Liver (tissue), 3 donors: Measurements from ENCODE around the gene MEIS2.

Experiments used
- MAX ChIP-seq: IDR thresholded peaks from 2 replicates; pipeline ENCODE4 v1.6.1; 2016; ENCODE audit warnings: antibody characterized with exemption
- SP1 ChIP-seq: IDR thresholded peaks from 2 replicates; pipeline ENCODE4 v1.6.1; 2018; ENCODE audit warnings: antibody characterized with exemption, mild to moderate bottlenecking
- TAF1 ChIP-seq: conservative IDR thresholded peaks from 2 replicates; pipeline ENCODE4 v1.6.1; 2016; ENCODE audit warnings: antibody characterized with exemption, mild to moderate bottlenecking
- TF ChIP-seq, protein P1 (sequence below): fragments of 150-350 bp; IDR thresholded peaks from 2 replicates; pipeline ENCODE4 v1.5.1; 2017; ENCODE audit warnings: improper control_type of control experiment, low read depth, low read length; ENCODE audit not compliant: missing input control
- TF ChIP-seq, protein P2 (sequence below): IDR thresholded peaks from 2 replicates; pipeline ENCODE4 v1.6.1; 2016; ENCODE audit warnings: antibody characterized with exemption, mild to moderate bottlenecking
- TF ChIP-seq, protein P3 (sequence below): IDR thresholded peaks from 2 replicates; pipeline ENCODE4 v1.6.1; 2016; ENCODE audit warnings: antibody characterized with exemption
- TF ChIP-seq, protein P4 (sequence below): IDR thresholded peaks from 2 replicates; pipeline ENCODE4 v1.6.1; 2016; ENCODE audit warnings: antibody characterized with exemption
- donor health status: healthy.
- donor health status: healthy.

DNA sequence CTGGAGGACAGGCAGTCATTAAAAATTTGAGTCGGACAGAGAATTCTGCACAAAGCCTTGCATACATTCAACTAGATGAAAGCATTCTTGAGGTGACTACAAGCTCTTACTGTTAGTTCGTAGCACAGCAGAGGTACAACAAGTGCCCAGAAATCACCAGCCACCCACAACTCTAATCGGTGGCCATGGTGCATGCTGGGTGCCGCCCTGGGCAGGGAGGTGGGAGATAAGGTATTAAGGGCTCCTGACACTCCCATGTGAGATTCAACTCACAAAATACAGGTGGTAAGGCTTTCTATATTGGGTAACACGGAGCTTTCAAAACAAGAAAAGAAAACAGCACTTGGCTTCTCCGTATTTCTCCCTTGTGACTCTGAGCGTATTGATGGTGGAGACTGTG, 66.0 kb downstream of the MEIS2 start:
- TF ChIP-seq, protein P1, sequence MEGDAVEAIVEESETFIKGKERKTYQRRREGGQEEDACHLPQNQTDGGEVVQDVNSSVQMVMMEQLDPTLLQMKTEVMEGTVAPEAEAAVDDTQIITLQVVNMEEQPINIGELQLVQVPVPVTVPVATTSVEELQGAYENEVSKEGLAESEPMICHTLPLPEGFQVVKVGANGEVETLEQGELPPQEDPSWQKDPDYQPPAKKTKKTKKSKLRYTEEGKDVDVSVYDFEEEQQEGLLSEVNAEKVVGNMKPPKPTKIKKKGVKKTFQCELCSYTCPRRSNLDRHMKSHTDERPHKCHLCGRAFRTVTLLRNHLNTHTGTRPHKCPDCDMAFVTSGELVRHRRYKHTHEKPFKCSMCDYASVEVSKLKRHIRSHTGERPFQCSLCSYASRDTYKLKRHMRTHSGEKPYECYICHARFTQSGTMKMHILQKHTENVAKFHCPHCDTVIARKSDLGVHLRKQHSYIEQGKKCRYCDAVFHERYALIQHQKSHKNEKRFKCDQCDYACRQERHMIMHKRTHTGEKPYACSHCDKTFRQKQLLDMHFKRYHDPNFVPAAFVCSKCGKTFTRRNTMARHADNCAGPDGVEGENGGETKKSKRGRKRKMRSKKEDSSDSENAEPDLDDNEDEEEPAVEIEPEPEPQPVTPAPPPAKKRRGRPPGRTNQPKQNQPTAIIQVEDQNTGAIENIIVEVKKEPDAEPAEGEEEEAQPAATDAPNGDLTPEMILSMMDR = no peak
- no peak for TF ChIP-seq SP1
- TF ChIP-seq TAF1 = no peak
- TF ChIP-seq MAX = no peak
- TF ChIP-seq, protein P2, sequence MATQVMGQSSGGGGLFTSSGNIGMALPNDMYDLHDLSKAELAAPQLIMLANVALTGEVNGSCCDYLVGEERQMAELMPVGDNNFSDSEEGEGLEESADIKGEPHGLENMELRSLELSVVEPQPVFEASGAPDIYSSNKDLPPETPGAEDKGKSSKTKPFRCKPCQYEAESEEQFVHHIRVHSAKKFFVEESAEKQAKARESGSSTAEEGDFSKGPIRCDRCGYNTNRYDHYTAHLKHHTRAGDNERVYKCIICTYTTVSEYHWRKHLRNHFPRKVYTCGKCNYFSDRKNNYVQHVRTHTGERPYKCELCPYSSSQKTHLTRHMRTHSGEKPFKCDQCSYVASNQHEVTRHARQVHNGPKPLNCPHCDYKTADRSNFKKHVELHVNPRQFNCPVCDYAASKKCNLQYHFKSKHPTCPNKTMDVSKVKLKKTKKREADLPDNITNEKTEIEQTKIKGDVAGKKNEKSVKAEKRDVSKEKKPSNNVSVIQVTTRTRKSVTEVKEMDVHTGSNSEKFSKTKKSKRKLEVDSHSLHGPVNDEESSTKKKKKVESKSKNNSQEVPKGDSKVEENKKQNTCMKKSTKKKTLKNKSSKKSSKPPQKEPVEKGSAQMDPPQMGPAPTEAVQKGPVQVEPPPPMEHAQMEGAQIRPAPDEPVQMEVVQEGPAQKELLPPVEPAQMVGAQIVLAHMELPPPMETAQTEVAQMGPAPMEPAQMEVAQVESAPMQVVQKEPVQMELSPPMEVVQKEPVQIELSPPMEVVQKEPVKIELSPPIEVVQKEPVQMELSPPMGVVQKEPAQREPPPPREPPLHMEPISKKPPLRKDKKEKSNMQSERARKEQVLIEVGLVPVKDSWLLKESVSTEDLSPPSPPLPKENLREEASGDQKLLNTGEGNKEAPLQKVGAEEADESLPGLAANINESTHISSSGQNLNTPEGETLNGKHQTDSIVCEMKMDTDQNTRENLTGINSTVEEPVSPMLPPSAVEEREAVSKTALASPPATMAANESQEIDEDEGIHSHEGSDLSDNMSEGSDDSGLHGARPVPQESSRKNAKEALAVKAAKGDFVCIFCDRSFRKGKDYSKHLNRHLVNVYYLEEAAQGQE = no peak
- TF ChIP-seq, protein P3, sequence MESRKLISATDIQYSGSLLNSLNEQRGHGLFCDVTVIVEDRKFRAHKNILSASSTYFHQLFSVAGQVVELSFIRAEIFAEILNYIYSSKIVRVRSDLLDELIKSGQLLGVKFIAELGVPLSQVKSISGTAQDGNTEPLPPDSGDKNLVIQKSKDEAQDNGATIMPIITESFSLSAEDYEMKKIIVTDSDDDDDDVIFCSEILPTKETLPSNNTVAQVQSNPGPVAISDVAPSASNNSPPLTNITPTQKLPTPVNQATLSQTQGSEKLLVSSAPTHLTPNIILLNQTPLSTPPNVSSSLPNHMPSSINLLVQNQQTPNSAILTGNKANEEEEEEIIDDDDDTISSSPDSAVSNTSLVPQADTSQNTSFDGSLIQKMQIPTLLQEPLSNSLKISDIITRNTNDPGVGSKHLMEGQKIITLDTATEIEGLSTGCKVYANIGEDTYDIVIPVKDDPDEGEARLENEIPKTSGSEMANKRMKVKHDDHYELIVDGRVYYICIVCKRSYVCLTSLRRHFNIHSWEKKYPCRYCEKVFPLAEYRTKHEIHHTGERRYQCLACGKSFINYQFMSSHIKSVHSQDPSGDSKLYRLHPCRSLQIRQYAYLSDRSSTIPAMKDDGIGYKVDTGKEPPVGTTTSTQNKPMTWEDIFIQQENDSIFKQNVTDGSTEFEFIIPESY = no peak
- TF ChIP-seq, protein P4, sequence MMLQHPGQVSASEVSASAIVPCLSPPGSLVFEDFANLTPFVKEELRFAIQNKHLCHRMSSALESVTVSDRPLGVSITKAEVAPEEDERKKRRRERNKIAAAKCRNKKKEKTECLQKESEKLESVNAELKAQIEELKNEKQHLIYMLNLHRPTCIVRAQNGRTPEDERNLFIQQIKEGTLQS = no peak
